Transverse colon (tissue), 4 donors: Measurements from ENCODE around the gene PLXNB2. TPM values are rescaled to one million over a fixed set of nuclear protein-coding genes. Genes with fewer than 3 reads are reported as not detected.

Experiments
- DNase-seq: peaks from one replicate; pipeline ENCODE4 v3.0.0-alpha.2; 2019
- H3K27ac ChIP-seq, 4 donors: fragments of 200-600 bp; sonication (generic); 2 replicates each; pipeline ENCODE4 v1.5.1; 2016 to 2018; ENCODE audit warnings: inconsistent platforms in 4 of 4
- H3K27me3 ChIP-seq: fragments of 200-600 bp; sonication (generic); 2 replicates; pipeline ENCODE4 v1.5.1; 2017; ENCODE audit warnings: inconsistent platforms
- H3K36me3 ChIP-seq, 4 donors: fragments of 200-600 bp; sonication (generic); 2 replicates each; pipeline ENCODE4 v1.5.1; 2017 to 2019; ENCODE audit warnings: inconsistent platforms in 4 of 4
- H3K4me1 ChIP-seq, 4 donors: fragments of 200-600 bp; sonication (generic); 2 replicates each; pipeline ENCODE4 v1.5.1; 2017 to 2020; ENCODE audit warnings: inconsistent platforms in 4 of 4
- H3K4me3 ChIP-seq, 4 donors: fragments of 200-600 bp; sonication (generic); 1 replicate in 1 of 4; 2 replicates in 3 of 4; pipeline versions ENCODE4 v1.5.1 to v1.6.1; 2017 to 2019; ENCODE audit warnings: inconsistent platforms in 4 of 4
- H3K9me3 ChIP-seq, 2 donors: fragments of 200-600 bp; sonication (generic); 2 replicates each; pipeline ENCODE4 v1.5.1; 2017 to 2019; ENCODE audit warnings: inconsistent platforms in 2 of 2
- CTCF ChIP-seq, 5 experiments: fragments of 200-600 bp in 3 of 5; fragments of 450-650 bp in 2 of 5; sonication (generic) in 3 of 5; IDR thresholded peaks; 1 replicate in 2 of 5; 2 replicates in 3 of 5; pipeline ENCODE4 v1.5.1; 2016 to 2017; ENCODE audit warnings: antibody characterized with exemption in 5 of 5, inconsistent platforms in 3 of 5, mild to moderate bottlenecking in 2 of 5, moderate library complexity in 1 of 5
- EP300 ChIP-seq: sonication (generic); formaldehyde crosslinking; IDR thresholded peaks from one replicate; pipeline ENCODE4 v1.6.1; 2017; ENCODE audit warnings: antibody characterized with exemption, low read depth
- POLR2A ChIP-seq: fragments of 450-650 bp; IDR thresholded peaks from one replicate; pipeline ENCODE4 v1.6.1; 2016; ENCODE audit warnings: antibody characterized with exemption, mild to moderate bottlenecking, moderate library complexity
- POLR2AphosphoS5 ChIP-seq, 3 donors: sonication (generic); formaldehyde crosslinking; IDR thresholded peaks; one replicate each; pipeline ENCODE4 v1.6.1; 2016; ENCODE audit warnings: antibody characterized with exemption in 3 of 3
- WGBS, 2 donors: methylation state at CpG; one replicate each; pipeline ENCODE4 v1.1.5; 2018; ENCODE audit warnings: low coverage in 1 of 2; 5-methylcytosine and 5-hydroxymethylcytosine counted together
- in situ Hi-C, 4 donors: fragments of 200-750 bp; cut with MboI; loops; one replicate each; pipeline versions ENCODE4 v1.15.0 to v1.15.1; 2017; ENCODE audit warnings: low sequenced_read_pairs in 3 of 4, low pct_ligation_motif_present in 1 of 4, low pct_unique_long_range_greater_than_20kb in 1 of 4
- intact Hi-C: fragments of 100-400 bp; cut with DNase I; formaldehyde crosslinking; loops from one replicate; pipeline ENCODE4 v1.15.1; 2023; ENCODE audit warnings: low total_unique reads
- total RNA-seq, 4 donors: library from RNA; depleted of rRNA; stranded (reverse); fragments of >200 nt; gene quantifications; one replicate each; pipeline ENCODE4 v1.1.0, GENCODE V29; 2016

Gene PLXNB2
- total RNA-seq, 4 donors from 2014 or later = 305 to 880 (median 460) TPM

- H3K27me3 ChIP-seq = peaks cover 66% of the 10 kb centered on the region
- TF ChIP-seq CTCF (IDR thresholded peaks at IDR 0.05) (no peak), POLR2A (no peak), EP300 (no peak), POLR2AphosphoS5 (IDR thresholded peaks at IDR 0.05) (no peak)
- 28% methylated on average over 55 of the region's 75 CpGs; no CpG with 5 or more reads in 1 of the 2 donors for WGBS, 2 donors
- peak; percentile 66 for DNase-seq
- in situ Hi-C loops = loop anchor here in 1 of 4 donors (10.0 kb wide), 1 partner anchor 227 kb away; no protein-coding TSS in a partner anchor
- intact Hi-C loops = no loop called here
- H3K9me3 ChIP-seq = no peaks in the 10 kb centered on the region
- peaks cover 23 to 54% (median 49%) of the 10 kb centered on the region in 4 donors for H3K4me1 ChIP-seq
- H3K27ac ChIP-seq = no peak overlapping the region
- H3K4me3 ChIP-seq = peak overlapping the region in 1 of 4 donors; percentile 37
- H3K36me3 ChIP-seq = no peaks in the 10 kb centered on the region
Measured at GRCh38 chr22:50267591-50268390, 39.7 kb downstream of the PLXNB2 start.

- no peak for DNase-seq
- H3K4me1 ChIP-seq = peaks cover 21 to 54% (median 48%) of the 10 kb centered on the region in 4 donors
- H3K27me3 ChIP-seq = peaks cover 71% of the 10 kb centered on the region
- in situ Hi-C loops (loop anchor here in 1 of 4 donors (10.0 kb wide), 1 partner anchor 228 kb away; no protein-coding TSS in a partner anchor), intact Hi-C loops (no loop called here)
- no peaks in the 10 kb centered on the region for H3K36me3 ChIP-seq
- H3K9me3 ChIP-seq = no peaks in the 10 kb centered on the region
- TF ChIP-seq POLR2AphosphoS5 (IDR thresholded peaks at IDR 0.05) (no peak), CTCF (IDR thresholded peaks at IDR 0.05) (no peak), EP300 (no peak), POLR2A (no peak)
- H3K4me3 ChIP-seq = peak overlapping the region in 1 of 4 donors; percentile 37
- no peak overlapping the region for H3K27ac ChIP-seq
- 85% methylated on average over 36 of the region's 37 CpGs; no CpG with 5 or more reads in 1 of the 2 donors for WGBS, 2 donors
Measured at GRCh38 chr22:50266994-50267393, 40.5 kb downstream of the PLXNB2 start.

GRCh38 chr22:50264946-50265669 is 42.3 kb downstream of the PLXNB2 start:
- H3K4me3 ChIP-seq = no peak overlapping the region
- DNase-seq = no peak
- H3K27me3 ChIP-seq = peaks cover 72% of the 10 kb centered on the region
- no peaks in the 10 kb centered on the region for H3K36me3 ChIP-seq
- H3K4me1 ChIP-seq = peaks cover 5 to 50% (median 40%) of the 10 kb centered on the region in 4 donors
- no peak for TF ChIP-seq EP300
- no peak for TF ChIP-seq POLR2A
- TF ChIP-seq POLR2AphosphoS5 (IDR thresholded peaks at IDR 0.05) = no peak
- TF ChIP-seq CTCF (IDR thresholded peaks at IDR 0.05) = no peak
- 29 to 79% methylated on average over 2 to 14 of the region's 15 CpGs for WGBS, 2 donors
- H3K9me3 ChIP-seq = no peaks in the 10 kb centered on the region
- no peak overlapping the region for H3K27ac ChIP-seq
- in situ Hi-C loops = loop anchor here in 1 of 4 donors (10.0 kb wide), 1 partner anchor 230 kb away; no protein-coding TSS in a partner anchor
- intact Hi-C loops = no loop called here
